GM12864 (cell line): ENCODE data around the gene TEN1.

Experiments used
- DNase-seq: peaks from one replicate; pipeline ENCODE4 v3.0.0-alpha.2; 2011; ENCODE audit warnings: low read depth
- H3K4me3 ChIP-seq: 2 replicates; pipeline ENCODE4 v1.5.1; 2011; ENCODE audit warnings: mild to moderate bottlenecking, low read depth, low read length, control low read depth
- TF ChIP-seq, protein P1 (sequence below): IDR thresholded peaks from 2 replicates; pipeline ENCODE4 v1.5.1; 2011; ENCODE audit warnings: low read depth, mild to moderate bottlenecking, moderate library complexity, low read length, control low read depth, inconsistent platforms; ENCODE audit errors: missing control alignments

The TEN1 gene

GRCh38 chr17:76046064-76046463, 67.0 kb downstream of the TEN1 start:
- TF ChIP-seq, protein P1, sequence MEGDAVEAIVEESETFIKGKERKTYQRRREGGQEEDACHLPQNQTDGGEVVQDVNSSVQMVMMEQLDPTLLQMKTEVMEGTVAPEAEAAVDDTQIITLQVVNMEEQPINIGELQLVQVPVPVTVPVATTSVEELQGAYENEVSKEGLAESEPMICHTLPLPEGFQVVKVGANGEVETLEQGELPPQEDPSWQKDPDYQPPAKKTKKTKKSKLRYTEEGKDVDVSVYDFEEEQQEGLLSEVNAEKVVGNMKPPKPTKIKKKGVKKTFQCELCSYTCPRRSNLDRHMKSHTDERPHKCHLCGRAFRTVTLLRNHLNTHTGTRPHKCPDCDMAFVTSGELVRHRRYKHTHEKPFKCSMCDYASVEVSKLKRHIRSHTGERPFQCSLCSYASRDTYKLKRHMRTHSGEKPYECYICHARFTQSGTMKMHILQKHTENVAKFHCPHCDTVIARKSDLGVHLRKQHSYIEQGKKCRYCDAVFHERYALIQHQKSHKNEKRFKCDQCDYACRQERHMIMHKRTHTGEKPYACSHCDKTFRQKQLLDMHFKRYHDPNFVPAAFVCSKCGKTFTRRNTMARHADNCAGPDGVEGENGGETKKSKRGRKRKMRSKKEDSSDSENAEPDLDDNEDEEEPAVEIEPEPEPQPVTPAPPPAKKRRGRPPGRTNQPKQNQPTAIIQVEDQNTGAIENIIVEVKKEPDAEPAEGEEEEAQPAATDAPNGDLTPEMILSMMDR = no peak
- no peak overlapping the region for H3K4me3 ChIP-seq
- no peak for DNase-seq

- TF ChIP-seq, protein P1 = no peak
- no peak for DNase-seq
- no peak overlapping the region for H3K4me3 ChIP-seq
Observed at GRCh38 chr17:76048025-76048605, 69.1 kb downstream of the TEN1 start.

DNA sequence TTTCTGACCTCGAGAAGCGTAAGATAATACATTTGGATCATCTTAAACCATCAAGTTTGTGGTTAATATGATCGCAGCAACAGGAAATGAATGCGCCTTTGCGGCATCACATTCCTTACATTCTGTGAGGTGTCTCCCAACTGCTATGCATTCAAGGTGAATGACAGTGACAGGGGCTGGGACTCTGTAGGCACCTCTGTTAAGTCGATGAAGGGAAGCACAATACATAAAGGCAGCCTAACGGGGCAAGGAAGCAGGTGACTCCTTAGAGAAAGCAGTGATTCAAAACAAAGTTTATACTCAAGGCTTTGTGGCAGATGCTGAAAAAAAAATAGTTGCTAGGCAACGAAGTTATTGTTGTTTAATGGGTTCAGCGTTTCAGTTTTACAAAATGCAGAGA, 69.7 kb downstream of the TEN1 start:
- H3K4me3 ChIP-seq = no peak overlapping the region
- TF ChIP-seq, protein P1 = no peak
- no peak for DNase-seq

DNA sequence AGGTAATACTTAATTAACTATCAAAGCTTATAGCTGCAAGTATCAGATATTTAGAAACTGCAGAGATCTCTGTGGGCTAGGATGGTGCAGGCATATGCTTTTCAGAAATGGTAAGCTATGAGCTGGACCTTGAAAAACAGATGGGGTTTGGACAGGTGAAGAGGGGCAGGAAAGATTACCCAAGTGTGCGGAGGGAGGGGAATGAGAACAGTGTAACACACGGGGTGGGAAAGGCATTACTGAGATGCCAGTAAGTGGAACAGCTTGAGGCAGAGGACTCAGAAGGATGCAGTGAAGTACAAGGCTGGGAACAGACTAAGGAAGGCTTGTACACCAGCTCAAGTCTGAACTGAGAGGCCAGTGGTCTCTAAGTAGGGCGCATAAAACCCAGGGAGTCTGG, 70.2 kb downstream of the TEN1 start:
- TF ChIP-seq, protein P1 = no peak
- H3K4me3 ChIP-seq = no peak overlapping the region
- no peak for DNase-seq

DNA sequence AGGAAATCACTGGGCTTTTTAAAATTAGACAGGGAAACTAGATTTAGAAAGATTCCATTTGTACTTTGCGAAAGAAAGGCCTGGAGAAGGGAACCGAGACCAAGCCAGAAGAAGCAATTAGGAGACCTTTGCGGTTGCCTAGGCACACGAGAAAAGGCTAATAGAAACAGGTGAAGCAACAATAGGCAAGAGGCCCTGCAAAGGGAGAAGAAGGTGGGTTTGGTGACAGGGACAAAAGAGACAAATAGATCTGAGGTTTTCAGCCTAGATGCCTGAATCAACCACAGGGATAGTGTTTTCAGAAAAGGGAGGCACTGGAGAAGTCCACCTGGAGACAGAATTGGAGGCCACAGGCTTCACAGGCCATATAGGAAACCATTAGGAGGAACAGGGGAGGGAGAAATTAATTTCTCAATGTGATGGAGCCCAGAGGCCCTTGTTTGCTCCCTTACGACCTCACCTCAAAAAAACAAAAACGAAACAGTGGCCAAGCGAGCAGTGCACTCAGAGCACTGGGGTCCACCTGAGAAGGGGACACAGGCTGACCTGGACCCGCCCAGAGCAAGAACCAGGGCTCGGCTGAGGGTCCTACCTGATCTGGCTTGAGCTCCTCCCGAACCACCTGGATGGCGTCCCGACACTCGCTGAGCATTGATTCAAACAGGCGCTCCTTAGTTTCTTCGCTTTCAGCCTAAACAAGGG, 70.9 kb downstream of the TEN1 start:
- no peak for DNase-seq
- TF ChIP-seq, protein P1 = no peak
- no peak overlapping the region for H3K4me3 ChIP-seq
